K562 (cell line): Measurements from ENCODE around the gene KIF20A. TPM values are rescaled to one million over a fixed set of nuclear protein-coding genes. Genes with fewer than 3 reads are reported as not detected.

ENCODE experiments used
- ATAC-seq: fragments of 200-7000 bp; cut with Tn5 transposase; 3 replicates; pipeline ENCODE4 v1.9.1; 2020; ENCODE audit warnings: moderate library complexity
- BruUV-seq: library from RNA; stranded (reverse); fragments of 400-500 nt; replicated peaks from 2 replicates; lab custom pipeline; 2021; lab: Mats Ljungman, UMichigan
- CTCF ChIA-PET: fragments of 300-600 bp; formaldehyde crosslinking; extraction: SDS; loops from one replicate; lab custom pipeline; 2021; ENCODE audit warnings: low intra/inter-chr PET ratio; lab: Yijun Ruan, JAX
- POLR2A ChIA-PET: fragments of 300-600, 350-650 bp; sonication (Branson Sonifier 250); formaldehyde crosslinking; extraction: SDS; loops from one replicate; lab custom pipeline; 2021; ENCODE audit warnings: antibody characterized with exemption, inconsistent platforms; lab: Yijun Ruan, JAX
- DNase-seq, 4 experiments: peaks; one replicate each; pipeline versions ENCODE4 v3.0.0 to v3.0.0-alpha.2; 2011 to 2018; ENCODE audit warnings: low spot score in 3 of 4, mixed read lengths in 3 of 4; ENCODE audit errors: extremely low read depth in 1 of 4
- FAIRE-seq: peaks from 2 replicates; lab custom pipeline; 2011; peaks lifted over from hg19 to GRCh38; lab: Jason Lieb, UNC
- H2AFZ ChIP-seq: 2 replicates; pipeline ENCODE4 v1.6.0; 2011; ENCODE audit warnings: low read depth, low read length, control low read depth, inconsistent platforms
- H3K27ac ChIP-seq: fragments of 200-600 bp; 3 replicates; pipeline ENCODE4 v1.8.0; 2011; ENCODE audit warnings: low read depth, mild to moderate bottlenecking, control low read depth, inconsistent platforms, low read length, moderate library complexity, mixed read lengths; ENCODE audit errors: extremely low read depth
- H3K27me3 ChIP-seq, 2 experiments: fragments of 300-600 bp in 1 of 2; 2 replicates in 1 of 2; 3 replicates in 1 of 2; pipeline versions ENCODE4 v1.6.0 to v1.8.0; 2011; ENCODE audit warnings: inconsistent platforms in 2 of 2, low read length in 2 of 2, mild to moderate bottlenecking in 1 of 2, mixed read lengths in 1 of 2, moderate library complexity in 1 of 2; ENCODE audit not compliant: control insufficient read depth in 2 of 2, insufficient read depth in 2 of 2
- H3K36me3 ChIP-seq: fragments of 300-600 bp; 3 replicates; pipeline ENCODE4 v1.8.0; 2011; ENCODE audit warnings: mild to moderate bottlenecking, low read length, inconsistent platforms; ENCODE audit not compliant: control insufficient read depth, insufficient read depth
- H3K4me1 ChIP-seq, 2 experiments: fragments of 200-600 bp in 1 of 2; replicated peaks in 1 of 2; 2 replicates in 1 of 2; 3 replicates in 1 of 2; pipeline versions ENCODE4 v1.5.1 to v1.8.0; 2011; ENCODE audit warnings: inconsistent platforms in 2 of 2, low read length in 2 of 2, mild to moderate bottlenecking in 1 of 2, mixed read lengths in 1 of 2, moderate library complexity in 1 of 2; ENCODE audit not compliant: control insufficient read depth in 2 of 2, insufficient read depth in 2 of 2
- H3K4me2 ChIP-seq: 2 replicates; pipeline ENCODE4 v1.6.1; 2011; ENCODE audit warnings: low read length, control low read depth, inconsistent platforms, mixed read lengths; ENCODE audit not compliant: insufficient read depth
- H3K4me3 ChIP-seq: fragments of 200-600 bp; sonication (generic), shearing (Covaris generic); 2 replicates; pipeline ENCODE4 v1.5.1; 2016; ENCODE audit warnings: control low read depth, inconsistent platforms
- H3K79me2 ChIP-seq: fragments of 200-600 bp; 3 replicates; pipeline ENCODE4 v1.8.0; 2011; ENCODE audit warnings: low read length, inconsistent platforms; ENCODE audit not compliant: control insufficient read depth, insufficient read depth
- H3K9ac ChIP-seq, 2 experiments: 2 replicates each; pipeline versions ENCODE4 v1.6.0 to v1.6.1; 2011; ENCODE audit warnings: low read depth in 2 of 2, low read length in 2 of 2, control low read depth in 1 of 2, inconsistent platforms in 1 of 2, mild to moderate bottlenecking in 1 of 2, mixed read lengths in 1 of 2; ENCODE audit not compliant: insufficient read depth in 1 of 2
- H3K9me1 ChIP-seq: one replicate; pipeline ENCODE4 v1.6.0; 2011; ENCODE audit warnings: inconsistent platforms, mild to moderate bottlenecking, low read length, moderate library complexity; ENCODE audit not compliant: control insufficient read depth, insufficient read depth
- H3K9me3 ChIP-seq: replicated peaks from 2 replicates; pipeline ENCODE4 v1.5.1; 2011; ENCODE audit warnings: low read depth, low read length, inconsistent platforms; ENCODE audit not compliant: control insufficient read depth, insufficient read depth
- H4K20me1 ChIP-seq: replicated peaks from 2 replicates; pipeline ENCODE4 v1.6.1; 2011; ENCODE audit warnings: low read length, inconsistent platforms, mixed read lengths; ENCODE audit not compliant: control insufficient read depth, insufficient read depth
- FOXK2 ChIP-seq, 2 experiments: fragments of 450-650 bp; IDR thresholded peaks in 1 of 2; conservative IDR thresholded peaks in 1 of 2; 2 replicates each; pipeline ENCODE4 v1.6.1; 2016; ENCODE audit warnings: low read depth in 2 of 2, mild to moderate bottlenecking in 1 of 2
- GTF2A2 ChIP-seq: IDR thresholded peaks from 2 replicates; pipeline ENCODE4 v1.6.1; 2016; ENCODE audit warnings: mild to moderate bottlenecking, missing genetic modification characterization, missing compliant biosample characterization
- HLTF ChIP-seq: fragments of 450-650 bp; IDR thresholded peaks from 2 replicates; pipeline ENCODE4 v1.6.1; 2016
- ILK ChIP-seq: fragments of 450-650 bp; IDR thresholded peaks from 2 replicates; pipeline ENCODE4 v1.6.1; 2016; ENCODE audit warnings: missing genetic modification characterization, low read depth, mild to moderate bottlenecking, missing compliant biosample characterization, moderate library complexity, borderline replicate concordance
- JUN ChIP-seq, 2 experiments: sonication (generic) in 1 of 2; formaldehyde crosslinking in 1 of 2; IDR thresholded peaks; 2 replicates each; pipeline versions ENCODE4 v1.6.1 to v1.8.0; 2012 to 2022; ENCODE audit warnings: borderline replicate concordance in 2 of 2, mild to moderate bottlenecking in 2 of 2, improper control_type of control experiment in 1 of 2, low read depth in 1 of 2, low read length in 1 of 2, missing genetic modification reagents in 1 of 2
- KAT7 ChIP-seq: sonication (generic); formaldehyde crosslinking; IDR thresholded peaks from 2 replicates; pipeline ENCODE4 v1.8.0; 2022; ENCODE audit warnings: missing genetic modification reagents, mild to moderate bottlenecking, borderline replicate concordance
- THAP7 ChIP-seq: fragments of 250-450 bp; sonication (Bioruptor Pico); IDR thresholded peaks from 2 replicates; pipeline ENCODE4 v1.5.0; 2021
- VEZF1 ChIP-seq: fragments of 200-800 bp; sonication (Bioruptor generic); IDR thresholded peaks from 2 replicates; pipeline ENCODE4 v1.6.1; 2017; ENCODE audit warnings: missing genetic modification characterization, missing compliant biosample characterization
- ZBTB7A ChIP-seq: IDR thresholded peaks from 2 replicates; pipeline ENCODE4 v1.6.1; 2011; ENCODE audit warnings: low read depth, mild to moderate bottlenecking, low read length, moderate library complexity, borderline replicate concordance; ENCODE audit not compliant: control insufficient read depth
- ZNF12 ChIP-seq: sonication (generic); formaldehyde crosslinking; IDR thresholded peaks from 2 replicates; pipeline ENCODE4 v1.4.0; 2020; ENCODE audit warnings: mild to moderate bottlenecking, missing genetic modification reagents
- ZNF263 ChIP-seq: sonication (generic); formaldehyde crosslinking; IDR thresholded peaks from 2 replicates; pipeline ENCODE4 v1.8.0; 2022; ENCODE audit warnings: mild to moderate bottlenecking, missing genetic modification reagents, borderline replicate concordance
- ZNF740 ChIP-seq, 3 experiments: fragments of 200-800 bp in 1 of 3; sonication (Bioruptor generic) in 1 of 3; sonication (generic) in 1 of 3; formaldehyde crosslinking in 1 of 3; IDR thresholded peaks; 2 replicates each; pipeline versions ENCODE4 v1.6.1 to v1.8.0; 2016 to 2022; ENCODE audit warnings: mild to moderate bottlenecking in 2 of 3, missing compliant biosample characterization in 2 of 3, missing genetic modification characterization in 2 of 3, missing genetic modification reagents in 1 of 3
- WGBS: fragments of 100-300 bp; shearing (Covaris generic); methylation state at CpG from one replicate; pipeline ENCODE4 v1.1.6; 2016; ENCODE audit warnings: low coverage, mixed read lengths; ENCODE audit not compliant: insufficient coverage; ENCODE audit errors: missing lambda C conversion rate; 5-methylcytosine and 5-hydroxymethylcytosine counted together
- in situ Hi-C: fragments of 300-500 bp; cut with MboI; formaldehyde crosslinking; loops from 4 replicates; pipeline ENCODE4 v1.15.0; 2018; ENCODE audit warnings: inconsistent platforms, mixed read lengths
- intact Hi-C: fragments of 100-400 bp; cut with micrococcal nuclease; formaldehyde crosslinking; loops from 2 replicates; pipeline ENCODE4 v1.14.2; 2022
- polyA plus RNA-seq, 8 experiments: library from polyadenylated mRNA; depleted of rRNA in 4 of 8; stranded (reverse) in 5 of 8; unstranded in 3 of 8; fragments of >200 nt; fragmentation: Nextera tagmentation in 2 of 8; fragmentation: Illumina TruSeq in 1 of 8; extraction: Ambion mirVana in 2 of 8; extraction: Trizol in 1 of 8; gene quantifications; 2 replicates each; pipeline versions ENCODE4 v1.2.1 to v1.2.3, GENCODE V29; 2011 to 2014; ENCODE audit warnings: inconsistent platforms in 1 of 8, missing spikeins in 1 of 8
- total RNA-seq, 7 experiments: library from RNA; depleted of rRNA in 6 of 7; stranded (reverse); fragments of >200 nt in 6 of 7; fragmentation: Illumina TruSeq in 2 of 7; extraction: Trizol in 2 of 7; gene quantifications; 2 replicates each; pipeline versions ENCODE4 v1.2.1 to v1.2.3, GENCODE V29; 2011 to 2021; ENCODE audit warnings: low replicate concordance in 1 of 7

The KIF20A gene
- total and polyA plus RNA-seq, 9 of the 15 experiments (the other 6 are each of a cell fraction or from before 2014, with no cell fraction given): 36.8 to 61.2 (median 55.5) TPM

- Histone ChIP-seq H3K27ac (peak overlapping the region; percentile 99), H3K79me2 (peaks cover 57% of the 10 kb centered on the region), H3K4me2 (peak overlapping the region; percentile 95), H2AFZ (peak overlapping the region; percentile 99), H3K9me1 (no peaks in the 10 kb centered on the region), H3K4me3 (peak overlapping the region; percentile 63), H4K20me1 (no peaks in the 10 kb centered on the region), H3K27me3 (no peaks in the 10 kb centered on the region), H3K9me3 (no peaks in the 10 kb centered on the region), H3K4me1 (peaks cover 0 to 5% of the 10 kb centered on the region in 2 experiments; a peak in 1 of 5 replicates), H3K36me3 (peaks cover 60% of the 10 kb centered on the region), H3K9ac (peak overlapping the region; percentile 90 to 97; a peak in 3 of 4 replicates)
- intact Hi-C loops: no loop called here
- WGBS: 0% methylated on average over 16 of the region's 16 CpGs
- BruUV-seq: TSS peak; percentile 82
- ATAC-seq (peak; percentile 66), FAIRE-seq (peak; percentile 48), DNase-seq (peak; percentile 56 to 67 (median 62))
- ChIA-PET CTCF (no interaction called here), POLR2A (interaction anchor here (0.6 to 4.6 kb wide), 9 partner anchors 10 to 177 kb away, joined by 3 to 34 read pairs (median 3); partner anchors contain the start of genes CDC25C and FAM53C)
- in situ Hi-C loops: loop anchor here (25.0 kb wide), 1 partner anchor 234 kb away; no protein-coding TSS in a partner anchor
- TF ChIP-seq ZNF263: 0 out of 2 replicates have a peak, but pooled peaks have one; percentile 8
- TF ChIP-seq ILK: no peak
- TF ChIP-seq ZNF12: peak; percentile 55; the same call in 1 of the 2 replicates
- TF ChIP-seq ZBTB7A: peak; percentile 34; the same call in 1 of the 2 replicates
- TF ChIP-seq ZNF740 (CRISPR knock-in tag; IDR thresholded peaks at IDR 0.05): no peak
- no peak for TF ChIP-seq ZNF740 (tag; IDR thresholded peaks at IDR 0.05)
- TF ChIP-seq KAT7 (CRISPR knock-in tag): peak; percentile 79; the same call in 1 of the 2 replicates
- peak; percentile 87 to 94 for TF ChIP-seq FOXK2 (conservative IDR thresholded peaks at IDR 0.05 in 1 of 2, IDR thresholded peaks at IDR 0.05 in 1 of 2; ENCODE audit: low read depth in 2 of 2)
- peak; percentile 20; the same call in 1 of the 2 replicates for TF ChIP-seq VEZF1 (CRISPR knock-in tag)
- TF ChIP-seq HLTF: peak; percentile 69; the same call in 1 of the 2 replicates
- 0 out of 2 replicates have a peak, but pooled peaks have one; percentile 22 for TF ChIP-seq THAP7
- TF ChIP-seq GTF2A2 (tag): no peak
- 0 out of 2 replicates have a peak, but pooled peaks have one; percentile 13 for TF ChIP-seq JUN (IDR thresholded peaks at IDR 0.05; ENCODE audit: borderline replicate concordance, low read depth, low read length)
- no peak for TF ChIP-seq JUN (CRISPR knock-in tag; IDR thresholded peaks at IDR 0.05; ENCODE audit: borderline replicate concordance)
These were observed 884 bp upstream of the KIF20A start for GRCh38 chr5:138177941-138178515.
